WTC11 (cell line): ENCODE data around the gene CALN1. TPM values are rescaled to one million over a fixed set of nuclear protein-coding genes. Genes with fewer than 3 reads are reported as not detected.

Source experiments
- ATAC-seq: fragments of 200-7000 bp; cut with Tn5 transposase; 2 replicates; pipeline ENCODE4 v1.10.0; 2021; ENCODE audit warnings: mild to moderate bottlenecking, moderate library complexity
- CTCF ChIA-PET: fragments of 300-600 bp; sonication (Branson Sonifier 250); formaldehyde crosslinking; loops from one replicate; lab custom pipeline; 2021; ENCODE audit warnings: antibody characterized with exemption; lab: Charles Lee
- POLR2A ChIA-PET: fragments of 350-600 bp; sonication (Branson Sonifier 250); formaldehyde crosslinking; loops from one replicate; lab custom pipeline; 2021; ENCODE audit warnings: antibody characterized with exemption; lab: Charles Lee
- DNase-seq: peaks from one replicate; pipeline ENCODE4 v3.0.0; 2021; ENCODE audit warnings: low spot score
- H3K27ac Mint-ChIP-seq: 2 replicates; pipeline ENCODE4 v1.8.0; 2021; ENCODE audit warnings: mixed read lengths
- H3K27me3 Mint-ChIP-seq: 2 replicates; pipeline ENCODE4 v1.8.0; 2021; ENCODE audit warnings: low read depth, mild to moderate bottlenecking, moderate library complexity, mixed read lengths
- H3K36me3 Mint-ChIP-seq: 2 replicates; pipeline ENCODE4 v1.8.0; 2021; ENCODE audit warnings: mixed read lengths
- H3K4me1 Mint-ChIP-seq: 2 replicates; pipeline ENCODE4 v1.8.0; 2022; ENCODE audit warnings: mixed read lengths
- H3K4me3 Mint-ChIP-seq: 2 replicates; pipeline ENCODE4 v1.8.0; 2021; ENCODE audit warnings: mild to moderate bottlenecking, moderate library complexity, mixed read lengths
- H3K9me3 Mint-ChIP-seq: 2 replicates; pipeline ENCODE4 v1.8.0; 2021; ENCODE audit warnings: mixed read lengths
- ATF6 ChIP-seq: sonication (generic); formaldehyde crosslinking; IDR thresholded peaks from 2 replicates; pipeline ENCODE4 v1.8.1; 2023; ENCODE audit warnings: mild to moderate bottlenecking, missing genetic modification reagents
- CREM ChIP-seq: sonication (generic); formaldehyde crosslinking; IDR thresholded peaks from 2 replicates; pipeline ENCODE4 v1.8.1; 2022; ENCODE audit warnings: mild to moderate bottlenecking, missing genetic modification reagents, moderate library complexity
- E2F4 ChIP-seq: sonication (generic); formaldehyde crosslinking; IDR thresholded peaks from 2 replicates; pipeline ENCODE4 v1.8.1; 2022; ENCODE audit warnings: low read depth, mild to moderate bottlenecking, moderate library complexity, missing genetic modification reagents, borderline replicate concordance
- FOXJ3 ChIP-seq: sonication (generic); formaldehyde crosslinking; IDR thresholded peaks from 2 replicates; pipeline ENCODE4 v1.9.0; 2021; ENCODE audit warnings: missing genetic modification reagents, mild to moderate bottlenecking, borderline replicate concordance
- FOXP1 ChIP-seq: sonication (generic); formaldehyde crosslinking; IDR thresholded peaks from 2 replicates; pipeline ENCODE4 v1.8.0; 2022; ENCODE audit warnings: missing genetic modification reagents, mild to moderate bottlenecking, moderate library complexity, borderline replicate concordance
- HMGXB4 ChIP-seq: sonication (generic); formaldehyde crosslinking; IDR thresholded peaks from 2 replicates; pipeline ENCODE4 v1.8.1; 2023; ENCODE audit warnings: mild to moderate bottlenecking, moderate library complexity, missing genetic modification reagents
- NFYB ChIP-seq: sonication (generic); formaldehyde crosslinking; conservative IDR thresholded peaks from 2 replicates; pipeline ENCODE4 v1.8.0; 2022; ENCODE audit warnings: low read depth, missing genetic modification reagents
- NR2C2 ChIP-seq: sonication (generic); formaldehyde crosslinking; IDR thresholded peaks from 2 replicates; pipeline ENCODE4 v1.8.0; 2022; ENCODE audit warnings: mild to moderate bottlenecking, missing genetic modification reagents
- NR3C1 ChIP-seq: sonication (generic); formaldehyde crosslinking; conservative IDR thresholded peaks from 2 replicates; pipeline ENCODE4 v1.8.1; 2023; ENCODE audit warnings: low read depth, mild to moderate bottlenecking, missing genetic modification reagents
- PRRX2 ChIP-seq: fragments of 250-450 bp; sonication (Bioruptor Pico); IDR thresholded peaks from 2 replicates; pipeline ENCODE4 v1.8.0; 2021; ENCODE audit warnings: mild to moderate bottlenecking
- SMAD3 ChIP-seq: sonication (generic); formaldehyde crosslinking; IDR thresholded peaks from 2 replicates; pipeline ENCODE4 v1.8.0; 2022; ENCODE audit warnings: missing genetic modification reagents, mild to moderate bottlenecking, borderline replicate concordance
- SMAD4 ChIP-seq: sonication (generic); formaldehyde crosslinking; IDR thresholded peaks from 2 replicates; pipeline ENCODE4 v1.8.0; 2022; ENCODE audit warnings: mild to moderate bottlenecking, missing genetic modification reagents
- SP1 ChIP-seq: sonication (generic); formaldehyde crosslinking; conservative IDR thresholded peaks from 2 replicates; pipeline ENCODE4 v1.8.1; 2022; ENCODE audit warnings: missing genetic modification reagents
- TEAD1 ChIP-seq: sonication (generic); formaldehyde crosslinking; IDR thresholded peaks from 2 replicates; pipeline ENCODE4 v1.8.0; 2022; ENCODE audit warnings: mild to moderate bottlenecking, missing genetic modification reagents
- USF1 ChIP-seq: sonication (generic); formaldehyde crosslinking; IDR thresholded peaks from 2 replicates; pipeline ENCODE4 v1.8.0; 2022; ENCODE audit warnings: mild to moderate bottlenecking, missing genetic modification reagents
- USF2 ChIP-seq: sonication (generic); formaldehyde crosslinking; IDR thresholded peaks from 2 replicates; pipeline ENCODE4 v1.8.1; 2023; ENCODE audit warnings: mild to moderate bottlenecking, missing genetic modification reagents, moderate library complexity
- ZNF317 ChIP-seq: sonication (generic); formaldehyde crosslinking; IDR thresholded peaks from 2 replicates; pipeline ENCODE4 v1.8.1; 2023; ENCODE audit warnings: low read depth, mild to moderate bottlenecking, moderate library complexity, missing genetic modification reagents, borderline replicate concordance
- total RNA-seq: library from RNA; stranded (reverse); gene quantifications from 3 replicates; pipeline ENCODE4 v1.2.3, GENCODE V29; 2021
- TF ChIP-seq, protein P1 (sequence below): sonication (generic); formaldehyde crosslinking; IDR thresholded peaks from 2 replicates; pipeline ENCODE4 v1.8.1; 2023; ENCODE audit warnings: mild to moderate bottlenecking, missing genetic modification reagents
- TF ChIP-seq, protein P2 (sequence below): sonication (generic); formaldehyde crosslinking; IDR thresholded peaks from 2 replicates; pipeline ENCODE4 v1.8.1; 2023; ENCODE audit warnings: mild to moderate bottlenecking, missing genetic modification reagents, moderate library complexity
- TF ChIP-seq, protein P3 (sequence below): sonication (generic); formaldehyde crosslinking; IDR thresholded peaks from 2 replicates; pipeline ENCODE4 v1.8.1; 2022; ENCODE audit warnings: mild to moderate bottlenecking, missing genetic modification reagents, moderate library complexity, borderline replicate concordance

CALN1 gene
- total RNA-seq, 1 experiment from 2014 or later = 10.5 TPM

DNA sequence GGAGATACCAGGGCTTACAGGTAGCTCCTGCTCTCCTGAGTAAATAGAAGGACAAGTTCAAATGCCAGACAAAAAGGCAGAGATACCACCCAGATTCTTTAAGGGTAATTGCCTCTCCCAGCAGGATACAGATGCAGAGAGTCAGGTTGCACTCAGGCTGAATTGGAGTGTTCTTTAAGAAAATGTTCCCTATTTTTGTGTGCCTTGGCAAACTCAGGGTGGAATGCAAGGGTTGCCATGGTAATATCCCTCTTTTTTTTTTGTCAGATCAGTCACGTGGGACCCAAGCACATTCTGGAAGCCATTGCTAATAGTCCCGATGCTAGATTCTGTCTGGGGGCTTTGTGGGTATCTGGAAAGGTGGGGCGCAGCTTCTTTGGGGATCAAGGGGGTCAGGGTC, 628.0 kb downstream of the CALN1 start:
- Mint-ChIP-seq H3K4me3 (no peak overlapping the region), H3K27me3 (peaks cover 6% of the 10 kb centered on the region), H3K27ac (no peak overlapping the region), H3K4me1 (peaks cover 37% of the 10 kb centered on the region), H3K36me3 (peaks cover 34% of the 10 kb centered on the region), H3K9me3 (peaks cover 35% of the 10 kb centered on the region)
- DNase-seq (no peak), ATAC-seq (peak; percentile 72)
- POLR2A ChIA-PET = no interaction called here
- CTCF ChIA-PET = interaction anchor here (2.4 kb wide), 1 partner anchor 32 kb away, joined by 12 read pairs; no protein-coding TSS in a partner anchor
- TF ChIP-seq USF2 (CRISPR knock-in tag) (peak; percentile 69), FOXP1 (CRISPR knock-in tag) (no peak), USF1 (peak; percentile 57; the same call in 1 of the 2 replicates)

- Mint-ChIP-seq H3K36me3 (peaks cover 34% of the 10 kb centered on the region), H3K27me3 (peaks cover 6% of the 10 kb centered on the region), H3K9me3 (peaks cover 35% of the 10 kb centered on the region), H3K27ac (no peak overlapping the region), H3K4me3 (no peak overlapping the region), H3K4me1 (peaks cover 37% of the 10 kb centered on the region)
- ATAC-seq (no peak), DNase-seq (no peak)
- ChIA-PET POLR2A (no interaction called here), CTCF (interaction anchor here (2.4 kb wide), 1 partner anchor 32 kb away, joined by 12 read pairs; no protein-coding TSS in a partner anchor)
- TF ChIP-seq NR3C1 (CRISPR knock-in tag) (no peak), FOXJ3 (CRISPR knock-in tag) (no peak), ZNF317 (CRISPR knock-in tag) (no peak), SMAD4 (CRISPR knock-in tag) (no peak), NFYB (no peak), CREM (CRISPR knock-in tag) (no peak), NR2C2 (CRISPR knock-in tag) (no peak), PRRX2 (CRISPR knock-in tag) (no peak), TEAD1 (CRISPR knock-in tag) (no peak), ATF6 (CRISPR knock-in tag) (no peak), SP1 (CRISPR knock-in tag) (no peak), E2F4 (CRISPR knock-in tag) (no peak), HMGXB4 (CRISPR knock-in tag) (no peak), SMAD3 (CRISPR knock-in tag) (no peak)
- TF ChIP-seq, protein P1, sequence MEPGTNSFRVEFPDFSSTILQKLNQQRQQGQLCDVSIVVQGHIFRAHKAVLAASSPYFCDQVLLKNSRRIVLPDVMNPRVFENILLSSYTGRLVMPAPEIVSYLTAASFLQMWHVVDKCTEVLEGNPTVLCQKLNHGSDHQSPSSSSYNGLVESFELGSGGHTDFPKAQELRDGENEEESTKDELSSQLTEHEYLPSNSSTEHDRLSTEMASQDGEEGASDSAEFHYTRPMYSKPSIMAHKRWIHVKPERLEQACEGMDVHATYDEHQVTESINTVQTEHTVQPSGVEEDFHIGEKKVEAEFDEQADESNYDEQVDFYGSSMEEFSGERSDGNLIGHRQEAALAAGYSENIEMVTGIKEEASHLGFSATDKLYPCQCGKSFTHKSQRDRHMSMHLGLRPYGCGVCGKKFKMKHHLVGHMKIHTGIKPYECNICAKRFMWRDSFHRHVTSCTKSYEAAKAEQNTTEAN (CRISPR knock-in tag) = no peak
- TF ChIP-seq, protein P2, sequence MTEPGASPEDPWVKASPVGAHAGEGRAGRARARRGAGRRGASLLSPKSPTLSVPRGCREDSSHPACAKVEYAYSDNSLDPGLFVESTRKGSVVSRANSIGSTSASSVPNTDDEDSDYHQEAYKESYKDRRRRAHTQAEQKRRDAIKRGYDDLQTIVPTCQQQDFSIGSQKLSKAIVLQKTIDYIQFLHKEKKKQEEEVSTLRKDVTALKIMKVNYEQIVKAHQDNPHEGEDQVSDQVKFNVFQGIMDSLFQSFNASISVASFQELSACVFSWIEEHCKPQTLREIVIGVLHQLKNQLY (CRISPR knock-in tag) = no peak
- TF ChIP-seq, protein P3, sequence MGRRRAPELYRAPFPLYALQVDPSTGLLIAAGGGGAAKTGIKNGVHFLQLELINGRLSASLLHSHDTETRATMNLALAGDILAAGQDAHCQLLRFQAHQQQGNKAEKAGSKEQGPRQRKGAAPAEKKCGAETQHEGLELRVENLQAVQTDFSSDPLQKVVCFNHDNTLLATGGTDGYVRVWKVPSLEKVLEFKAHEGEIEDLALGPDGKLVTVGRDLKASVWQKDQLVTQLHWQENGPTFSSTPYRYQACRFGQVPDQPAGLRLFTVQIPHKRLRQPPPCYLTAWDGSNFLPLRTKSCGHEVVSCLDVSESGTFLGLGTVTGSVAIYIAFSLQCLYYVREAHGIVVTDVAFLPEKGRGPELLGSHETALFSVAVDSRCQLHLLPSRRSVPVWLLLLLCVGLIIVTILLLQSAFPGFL (CRISPR knock-in tag) = no peak
These were observed 628.4 kb downstream of the CALN1 start for GRCh38 chr7:71783779-71784178.
